Measurements from ENCODE around the gene METAP1D. TPM values are rescaled to one million over a fixed set of nuclear protein-coding genes. Genes with fewer than 3 reads are reported as not detected.

METAP1D gene
- total RNA-seq, 1 experiment from 2014 or later, result 15.8 TPM

- no peaks in the 10 kb centered on the region for H3K79me2 ChIP-seq (ENCODE audit: insufficient read depth, low read length)
- H4K20me1 ChIP-seq (ENCODE audit: insufficient read depth), result no peaks in the 10 kb centered on the region
- no peak overlapping the region for H3K4me3 ChIP-seq (replicated peaks in 1 of 2; ENCODE audit: low read depth in 1 of 2, low read length in 2 of 2)
- no peak overlapping the region for H3K9ac ChIP-seq (ENCODE audit: low read length)
- DNase-seq (ENCODE audit: low read depth, low spot score) (no peak), ATAC-seq (no peak)
- no peak overlapping the region for H3K27ac ChIP-seq (ENCODE audit: low read depth, low read length)
- H3K36me3 ChIP-seq (ENCODE audit: control insufficient read depth in 1 of 2, insufficient read depth in 2 of 2, low read length in 2 of 2), result no peaks in the 10 kb centered on the region
- no peaks in the 10 kb centered on the region for H3K27me3 ChIP-seq (ENCODE audit: insufficient read depth, low read length)
- no peak overlapping the region for H2AFZ ChIP-seq (ENCODE audit: low read depth, low read length, poor library complexity, severe bottlenecking)
- intact Hi-C loops (cut with micrococcal nuclease), result no loop called here
- BruUV-seq (replicated peaks), result no TSS peak
- no peaks in the 10 kb centered on the region for H3K9me3 ChIP-seq (ENCODE audit: control insufficient read depth in 1 of 2, insufficient read depth in 1 of 2, low read depth in 1 of 2, low read length in 2 of 2)
- H3K9me2 ChIP-seq (ENCODE audit: insufficient read depth), result no peaks in the 10 kb centered on the region
- no peak for TF ChIP-seq CTCF (IDR thresholded peaks at IDR 0.05 in 2 of 3, conservative IDR thresholded peaks at IDR 0.05 in 1 of 3; ENCODE audit: borderline replicate concordance in 1 of 3, insufficient read depth in 1 of 3, low read depth in 2 of 3, low read length in 2 of 3)
- no peak for TF ChIP-seq RAD21 (IDR thresholded peaks at IDR 0.05; ENCODE audit: low read depth)
- no peak for TF ChIP-seq JUND (IDR thresholded peaks at IDR 0.05)
- no peak for TF ChIP-seq YY1 (IDR thresholded peaks at IDR 0.05; ENCODE audit: extremely low read depth, insufficient replicate concordance, low read depth, low read length)
- no peak for TF ChIP-seq ELF1 (IDR thresholded peaks at IDR 0.05; ENCODE audit: borderline replicate concordance, low read depth)
- TF ChIP-seq EZH2 (IDR thresholded peaks at IDR 0.05), result no peak
- TF ChIP-seq FOSL1 (IDR thresholded peaks at IDR 0.05; ENCODE audit: low read depth), result no peak
- TF ChIP-seq ZFX (IDR thresholded peaks at IDR 0.05), result no peak
- no peak for TF ChIP-seq EGR1 (IDR thresholded peaks at IDR 0.05; ENCODE audit: low read depth)
- TF ChIP-seq MAX (IDR thresholded peaks at IDR 0.05), result no peak
- H3K4me1 ChIP-seq (ENCODE audit: control insufficient read depth in 1 of 2, insufficient read depth in 2 of 2, low read length in 2 of 2), result peaks cover 7 to 8% of the 10 kb centered on the region in 2 experiments
- ChIA-PET RAD21 (ENCODE audit: low non-redundant PET in 1 of 2, low total read pairs in 2 of 2, uncharacterized antibody in 2 of 2, unreplicated experiment in 2 of 2) (no interaction called here), POLR2A (no interaction called here), CTCF (no interaction called here)
- H3K4me2 ChIP-seq (ENCODE audit: low read length), result no peak overlapping the region
Observed at GRCh38 chr2:172108587-172108930, 108.8 kb downstream of the METAP1D start.

Data from HCT116 (cell line).